SK-N-SH treated with all-trans-retinoic acid at 6 μM for 48 hours (cell line): Measurements from ENCODE around the gene NPTX1.

Experiments used
- ISL1 ChIP-seq: fragments of 250-450 bp; sonication (Bioruptor Pico); IDR thresholded peaks from 2 replicates; pipeline ENCODE4 v2.1.2; 2022; ENCODE audit warnings: mild to moderate bottlenecking, moderate library complexity
- PATZ1 ChIP-seq: fragments of 250-450 bp; sonication (Bioruptor Pico); IDR thresholded peaks from 2 replicates; pipeline ENCODE4 v1.8.0; 2020; ENCODE audit warnings: mild to moderate bottlenecking, moderate library complexity, borderline replicate concordance
- POU6F1 ChIP-seq: fragments of 250-450 bp; sonication (Bioruptor Pico); IDR thresholded peaks from 2 replicates; pipeline ENCODE4 v1.8.0; 2021; ENCODE audit warnings: low read depth, mild to moderate bottlenecking, moderate library complexity, borderline replicate concordance
- RARB ChIP-seq: fragments of 250-450 bp; sonication (Bioruptor Pico); IDR thresholded peaks from 2 replicates; pipeline ENCODE4 v1.8.0; 2021; ENCODE audit warnings: mild to moderate bottlenecking, moderate library complexity
- TCF4 ChIP-seq: fragments of 250-450 bp; sonication (Bioruptor Pico); IDR thresholded peaks from 2 replicates; pipeline ENCODE4 v1.8.0; 2021; ENCODE audit warnings: mild to moderate bottlenecking, moderate library complexity, borderline replicate concordance
- ZFP3 ChIP-seq: fragments of 250-450 bp; sonication (Bioruptor Pico); IDR thresholded peaks from 2 replicates; pipeline ENCODE4 v1.5.0; 2020; ENCODE audit warnings: mild to moderate bottlenecking, moderate library complexity
- ZNF70 ChIP-seq: fragments of 450-650 bp; formaldehyde crosslinking; IDR thresholded peaks from 2 replicates; pipeline ENCODE4 v1.5.0; 2020; ENCODE audit warnings: mild to moderate bottlenecking, moderate library complexity
- ZNF8 ChIP-seq: fragments of 450-650 bp; formaldehyde crosslinking; IDR thresholded peaks from 2 replicates; pipeline ENCODE4 v1.5.0; 2020; ENCODE audit warnings: mild to moderate bottlenecking, moderate library complexity

GRCh38 chr17:80503031-80503430 is 26.6 kb upstream of the NPTX1 start:
- TF ChIP-seq ISL1 (CRISPR knock-in tag) (no peak), TCF4 (CRISPR knock-in tag) (no peak), RARB (CRISPR knock-in tag) (no peak), POU6F1 (CRISPR knock-in tag) (no peak), ZNF70 (no peak), ZNF8 (CRISPR knock-in tag) (no peak), ZFP3 (CRISPR knock-in tag) (no peak), PATZ1 (CRISPR knock-in tag) (no peak)
